Adrenal gland (tissue), 12 donors: ENCODE measurements around the gene ZNF335. TPM values are rescaled to one million over a fixed set of nuclear protein-coding genes. Genes with fewer than 3 reads are reported as not detected.
"Not testable (repeated sequence)": the region's sequence is repeated elsewhere in the genome, so short reads cannot be mapped to it uniquely, and the experiment has no call there.

Experiments used
- DNase-seq, 7 donors: peaks; one replicate each; pipeline ENCODE4 v3.0.0-alpha.2; 2019 to 2020
- H3K27ac ChIP-seq, 5 donors: fragments of 200-600 bp; sonication (generic) in 4 of 5; 1 replicate in 3 of 5; 2 replicates in 2 of 5; pipeline versions ENCODE4 v1.5.1 to v1.8.0; 2016 to 2020; ENCODE audit warnings: mild to moderate bottlenecking in 1 of 5
- H3K27me3 ChIP-seq: fragments of 200-600 bp; 2 replicates; pipeline ENCODE4 v1.8.0; 2021
- H3K36me3 ChIP-seq, 2 donors: fragments of 200-600 bp; replicated peaks in 1 of 2; 1 replicate in 1 of 2; 2 replicates in 1 of 2; pipeline versions ENCODE4 v1.5.1 to v1.8.0; 2018 to 2022
- H3K4me1 ChIP-seq, 2 donors: fragments of 200-600 bp; replicated peaks in 1 of 2; 1 replicate in 1 of 2; 2 replicates in 1 of 2; pipeline versions ENCODE4 v1.5.1 to v1.8.0; 2018 to 2021
- H3K4me3 ChIP-seq, 4 donors: fragments of 200-600 bp; sonication (generic) in 3 of 4; one replicate each; pipeline ENCODE4 v1.5.1; 2016 to 2018
- H3K9me3 ChIP-seq, 3 donors: fragments of 200-600 bp; sonication (generic) in 1 of 3; replicated peaks in 1 of 3; 1 replicate in 2 of 3; 2 replicates in 1 of 3; pipeline versions ENCODE4 v1.5.1 to v1.8.0; 2016 to 2021
- CTCF ChIP-seq, 6 experiments: fragments of 450-650 bp in 4 of 6; fragments of 200-600 bp in 2 of 6; sonication (generic) in 1 of 6; IDR thresholded peaks; 1 replicate in 5 of 6; 2 replicates in 1 of 6; pipeline versions ENCODE4 v1.5.1 to v1.8.0; 2016 to 2021; ENCODE audit warnings: antibody characterized with exemption in 6 of 6, mild to moderate bottlenecking in 2 of 6, moderate library complexity in 1 of 6
- POLR2A ChIP-seq, 2 donors: fragments of 450-650 bp; IDR thresholded peaks; one replicate each; pipeline ENCODE4 v1.6.1; 2017; ENCODE audit warnings: antibody characterized with exemption in 2 of 2, mild to moderate bottlenecking in 2 of 2, moderate library complexity in 1 of 2
- WGBS, 4 donors: extraction: QIAGEN DNeasy Blood & Tissue Kit in 2 of 4; methylation state at CpG; one replicate each; pipeline versions ENCODE4 v1.1.5 to v1.1.7; 2013 to 2017; 5-methylcytosine and 5-hydroxymethylcytosine counted together
- intact Hi-C, 2 donors: fragments of 100-400 bp; cut with DNase I; formaldehyde crosslinking; loops; one replicate each; pipeline versions ENCODE4 v1.14.1 to v1.15.0; 2022 to 2023
- polyA plus RNA-seq, 3 donors: library from polyadenylated mRNA; stranded (reverse); fragments of 200-250 nt in 2 of 3; fragments of 350-450 nt in 1 of 3; fragmentation: Illumina TruSeq in 1 of 3; extraction: RNeasy Lipid Tissue Mini Kit (QIAGEN cat#74804) in 1 of 3; gene quantifications; one replicate each; pipeline ENCODE4 v1.2.3, GENCODE V29; 2013 to 2014
- total RNA-seq, 9 donors: library from RNA; depleted of rRNA in 4 of 9; stranded (reverse); fragments of >200 nt in 4 of 9; fragments of 120-200 nt in 1 of 9; fragmentation: NEBNext Ultra II Directional in 1 of 9; extraction: Animal tissue kit (Norgen Biotek cat#: 25700) in 1 of 9; gene quantifications; one replicate each; pipeline versions ENCODE4 v1.1.0 to v1.2.4, GENCODE V29; 2013 to 2023
- donor health status: healthy with polysubstance abuse.
- donor health status: Bipolar disorder and iron deficiency.
- donor health status: DM: yes; HTN: yes; CAD: no.
- donor health status: DM: no; HTN: no; CAD: no.
- donor health status: DM: no; HTN: no; CAD: no.
- donor health status: DM: yes; HTN: yes; CAD: no.

The ZNF335 gene
- total and polyA plus RNA-seq, 12 donors, result 5.4 to 45.1 (median 17.7) TPM

DNA sequence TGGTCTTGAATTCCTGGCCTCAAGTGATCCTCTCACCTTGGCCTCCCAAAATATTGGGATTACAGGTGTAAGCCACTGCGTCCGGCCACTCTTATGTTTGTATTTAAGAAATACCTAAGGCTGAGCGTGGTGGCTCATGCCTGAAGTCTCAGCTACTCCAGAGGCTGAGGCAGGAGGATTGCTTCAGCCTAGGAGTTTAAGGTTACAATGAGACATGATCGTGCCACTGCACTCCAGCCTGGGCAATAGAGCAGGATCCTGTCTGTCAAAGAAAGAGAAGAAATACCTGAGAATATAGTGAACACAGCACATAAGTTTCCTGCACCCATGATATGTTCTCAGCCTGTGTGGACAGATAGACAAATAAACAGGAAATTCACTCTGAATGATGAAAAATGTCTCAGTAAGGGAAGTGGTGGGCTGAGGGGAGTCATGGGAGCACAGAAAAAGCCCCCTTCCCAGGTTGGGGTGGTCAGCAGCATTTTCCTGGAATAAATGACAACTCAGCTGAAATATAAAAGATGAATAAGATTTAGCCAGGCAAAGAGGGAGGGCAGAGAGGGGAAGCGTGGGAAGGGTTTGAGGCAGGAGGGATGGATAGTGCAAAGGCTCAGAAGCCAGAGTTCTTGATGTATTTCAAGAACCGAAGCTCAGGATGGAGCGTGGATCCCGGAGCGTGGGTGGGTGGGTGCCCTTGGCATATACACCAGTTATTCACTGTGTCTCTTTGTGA lies 22.9 kb upstream of the ZNF335 start:
- Histone ChIP-seq H3K27ac (no peak overlapping the region), H3K36me3 (no peaks in the 10 kb centered on the region), H3K4me3 (no peak overlapping the region), H3K4me1 (peaks cover 0 to 4% of the 10 kb centered on the region in 2 donors), H3K9me3 (no peaks in the 10 kb centered on the region), H3K27me3 (peaks cover 19% of the 10 kb centered on the region)
- WGBS, 4 donors, result 39 to 55% (median 50%) methylated on average over 8 to 9 of the region's 9 CpGs
- TF ChIP-seq POLR2A (IDR thresholded peaks at IDR 0.05) (no peak), CTCF (IDR thresholded peaks at IDR 0.05) (no peak)
- no peak for DNase-seq
- intact Hi-C loops, result no loop called here

DNA sequence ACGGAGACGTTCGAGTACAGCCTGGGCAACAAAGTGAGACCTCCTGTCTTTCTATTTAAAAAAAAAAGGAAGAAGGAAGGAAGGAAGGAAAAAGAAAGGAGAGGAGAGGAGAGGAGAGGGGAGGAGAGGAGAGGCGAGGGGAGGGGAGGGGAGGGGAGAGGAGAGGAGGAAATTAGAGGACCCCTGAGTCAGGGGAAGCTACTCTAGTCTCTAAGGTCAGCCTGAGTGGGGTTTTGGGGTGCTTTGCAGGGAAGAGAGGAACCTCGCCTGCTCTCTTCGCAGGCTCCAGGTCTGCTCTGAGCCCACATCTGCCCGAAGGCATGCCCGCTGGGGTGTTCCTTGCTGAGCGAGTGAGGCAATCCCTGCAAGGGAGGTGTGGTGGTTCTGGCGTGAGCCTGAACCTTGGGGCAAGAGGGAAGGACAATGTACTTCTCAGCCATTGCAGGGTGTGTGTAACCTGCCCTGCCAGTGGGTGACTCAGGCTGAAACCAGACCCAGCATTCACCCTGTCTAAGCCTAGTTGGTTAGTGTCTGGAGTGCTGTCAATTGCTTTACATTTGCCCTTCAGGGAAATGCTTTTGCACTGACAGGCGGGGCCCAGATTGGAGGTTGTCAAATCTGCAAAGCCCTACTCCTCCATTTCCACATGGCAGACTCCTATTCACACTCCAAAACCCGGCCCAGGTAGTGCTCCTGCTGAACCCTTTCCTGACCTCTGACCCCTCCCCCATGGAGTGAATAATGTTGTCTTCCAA lies 21.4 kb upstream of the ZNF335 start:
- 61 to 79% (median 69%) methylated on average over 8 to 12 of the region's 12 CpGs for WGBS, 4 donors
- TF ChIP-seq CTCF (IDR thresholded peaks at IDR 0.05), result no peak
- TF ChIP-seq POLR2A (IDR thresholded peaks at IDR 0.05), result no peak
- Histone ChIP-seq H3K27ac (no peak overlapping the region), H3K4me1 (peaks cover 0 to 4% of the 10 kb centered on the region in 2 donors), H3K9me3 (no peaks in the 10 kb centered on the region), H3K36me3 (no peaks in the 10 kb centered on the region), H3K27me3 (peaks cover 12% of the 10 kb centered on the region), H3K4me3 (no peak overlapping the region)
- intact Hi-C loops, result no loop called here
- no peak for DNase-seq

- intact Hi-C loops, result no loop called here
- no peak for TF ChIP-seq CTCF (IDR thresholded peaks at IDR 0.05)
- no peak for TF ChIP-seq POLR2A (IDR thresholded peaks at IDR 0.05)
- Histone ChIP-seq H3K4me1 (no peaks in the 10 kb centered on the region), H3K36me3 (no peaks in the 10 kb centered on the region), H3K27me3 (peaks cover 4% of the 10 kb centered on the region), H3K27ac (no peak overlapping the region), H3K9me3 (no peaks in the 10 kb centered on the region), H3K4me3 (no peak overlapping the region)
- peak in 1 of 7 donors; percentile 2 for DNase-seq
- 76 to 90% (median 80%) methylated on average over 3 of the region's 3 CpGs for WGBS, 4 donors
Observed at GRCh38 chr20:45991616-45992015, 19.6 kb upstream of the ZNF335 start.

- H3K4me1 ChIP-seq, H3K36me3 ChIP-seq, H3K4me3 ChIP-seq, H3K27me3 ChIP-seq, H3K27ac ChIP-seq, intact Hi-C loops, DNase-seq, H3K9me3 ChIP-seq: not testable (repeated sequence)
- WGBS, 4 donors, result 64 to 79% (median 71%) methylated on average over 6 of the region's 6 CpGs
Observed at GRCh38 chr20:45988830-45989229, 16.8 kb upstream of the ZNF335 start.
